Measurements from ENCODE around the gene LGI4.

LGI4 gene

GRCh38 chr19:35134601-35135242, at the start of gene LGI4:
Gene LGI4 (minus strand): TSS chr19:35135059. CDS start chr19:35134680, 379 bp downstream.
- no peak within 1 kb of the TSS for H3K4me3 ChIP-seq (ENCODE audit: low read depth, low read length)
- no peak for DNase-seq (ENCODE audit: low read depth)
- TF ChIP-seq CTCF (IDR thresholded peaks at IDR 0.05; ENCODE audit: insufficient read depth, low read depth, low read length, missing control alignments), result no peak

GRCh38 chr19:35184267-35184666, 49.4 kb upstream of the LGI4 start:
- DNase-seq (ENCODE audit: low read depth), result no peak
- TF ChIP-seq CTCF (IDR thresholded peaks at IDR 0.05; ENCODE audit: insufficient read depth, low read depth, low read length, missing control alignments), result no peak
- no peak overlapping the region for H3K4me3 ChIP-seq (ENCODE audit: low read depth, low read length)

- TF ChIP-seq CTCF (IDR thresholded peaks at IDR 0.05; ENCODE audit: insufficient read depth, low read depth, low read length, missing control alignments), result no peak
- no peak for DNase-seq (ENCODE audit: low read depth)
- no peak overlapping the region for H3K4me3 ChIP-seq (ENCODE audit: low read depth, low read length)
Observed at GRCh38 chr19:35181387-35181786, 46.5 kb upstream of the LGI4 start.

- no peak overlapping the region for H3K4me3 ChIP-seq (ENCODE audit: low read depth, low read length)
- DNase-seq (ENCODE audit: low read depth), result no peak
- no peak for TF ChIP-seq CTCF (IDR thresholded peaks at IDR 0.05; ENCODE audit: insufficient read depth, low read depth, low read length, missing control alignments)
Observed at GRCh38 chr19:35179830-35180229, 45.0 kb upstream of the LGI4 start.

- TF ChIP-seq CTCF (IDR thresholded peaks at IDR 0.05; ENCODE audit: insufficient read depth, low read depth, low read length, missing control alignments), result no peak
- no peak for DNase-seq (ENCODE audit: low read depth)
- no peak overlapping the region for H3K4me3 ChIP-seq (ENCODE audit: low read depth, low read length)
Observed at GRCh38 chr19:35178701-35179100, 43.8 kb upstream of the LGI4 start.

- no peak for DNase-seq (ENCODE audit: low read depth)
- no peak overlapping the region for H3K4me3 ChIP-seq (ENCODE audit: low read depth, low read length)
- TF ChIP-seq CTCF (IDR thresholded peaks at IDR 0.05; ENCODE audit: insufficient read depth, low read depth, low read length, missing control alignments), result no peak
Observed at GRCh38 chr19:35177377-35178274, 42.8 kb upstream of the LGI4 start.
